Tracheal epithelial cell (primary cell): Measurements from ENCODE around the gene LYRM9. TPM values are rescaled to one million over a fixed set of nuclear protein-coding genes. Genes with fewer than 3 reads are reported as not detected.

Experiments
- total RNA-seq: library from RNA; depleted of rRNA; stranded (reverse); fragments of >200 nt; gene quantifications from 2 replicates; pipeline ENCODE4 v1.2.1, GENCODE V29; 2014

LYRM9 gene
- 3.2 and 5.1 TPM in 2 replicates for total RNA-seq

DNA sequence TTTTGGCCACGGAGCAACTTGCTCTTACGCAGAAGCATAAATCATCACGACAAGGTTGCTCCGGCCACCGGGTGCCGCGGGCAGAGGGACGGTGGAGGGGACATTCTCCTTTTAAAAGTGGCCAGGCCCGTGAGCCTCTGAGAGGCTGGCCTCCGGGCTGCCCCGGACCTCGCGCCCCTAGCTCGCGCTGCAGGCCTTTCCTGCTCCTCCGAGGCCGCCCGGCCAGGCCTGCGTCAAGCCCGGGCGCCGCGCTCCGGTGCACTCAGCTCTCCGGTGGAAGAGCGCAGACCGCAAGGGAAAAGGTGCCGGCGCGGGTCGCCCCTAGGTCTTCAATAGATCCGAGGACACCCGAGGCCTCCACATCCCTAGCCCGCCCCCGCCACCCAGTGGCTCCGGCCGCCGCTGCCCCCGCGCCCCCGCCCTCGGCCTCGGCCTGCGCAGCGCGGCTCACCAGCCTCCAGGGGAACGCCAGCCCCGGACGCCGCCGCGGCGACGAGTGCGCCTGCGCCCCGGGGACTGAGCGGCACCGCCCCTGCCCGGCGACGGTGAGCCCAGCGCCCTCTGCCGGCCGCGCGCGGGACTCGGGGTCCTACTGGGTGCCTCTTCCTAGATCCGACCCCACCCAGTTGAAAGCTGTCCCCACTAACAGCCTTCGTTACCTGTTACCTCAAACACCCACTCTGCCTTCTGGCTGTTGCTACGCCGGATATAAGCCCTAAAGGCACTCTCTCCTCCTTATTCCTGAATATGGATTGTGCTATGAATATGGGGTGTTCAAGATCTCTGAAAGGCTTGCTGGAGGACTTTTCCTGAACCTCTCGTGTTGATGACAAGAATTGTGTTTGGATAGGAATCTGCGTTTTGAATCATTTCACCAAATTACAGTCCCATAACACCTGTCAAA is at the start of gene LYRM9:
LYRM9 (minus strand) TSS at position 500 of the 904 bp plus-strand sequence. CDS start 10,671 bp downstream, outside the sequence.

Other genes with a start within 250 kb of the LYRM9 start
- 0.21 TPM in 1 of 2 replicates, not detected in the other for gene NOS2, start 92.8 kb downstream of the LYRM9 start, total RNA-seq
- 15.4 and 16.2 TPM in 2 replicates for gene NLK, start 149.3 kb upstream of the LYRM9 start, total RNA-seq